T-helper 2 cell treated with Interferon-gamma antibody and Interleukin-4, amounts not matched to agents 5 μg/mL and 100 μg/mL, for 36 hours (primary cell): Measurements from ENCODE around the gene HYI.

Source experiments
- DNase-seq: peaks from one replicate; pipeline ENCODE4 v3.0.0; 2021; ENCODE audit warnings: low spot score
- H3K27ac Mint-ChIP-seq: one replicate; pipeline ENCODE4 v1.8.0; 2021; ENCODE audit warnings: mild to moderate bottlenecking, mixed read lengths
- H3K27me3 Mint-ChIP-seq: one replicate; pipeline ENCODE4 v1.8.0; 2021; ENCODE audit warnings: low read depth, mixed read lengths
- H3K36me3 Mint-ChIP-seq: one replicate; pipeline ENCODE4 v1.8.0; 2021; ENCODE audit warnings: low read depth, mixed read lengths
- H3K4me1 Mint-ChIP-seq: one replicate; pipeline ENCODE4 v1.8.0; 2021; ENCODE audit warnings: low read depth, mixed read lengths
- H3K4me3 Mint-ChIP-seq: one replicate; pipeline ENCODE4 v1.8.0; 2022; ENCODE audit warnings: mild to moderate bottlenecking, moderate library complexity, mixed read lengths
- H3K9me3 Mint-ChIP-seq: one replicate; pipeline ENCODE4 v1.8.0; 2021; ENCODE audit warnings: mixed read lengths

HYI gene

GRCh38 chr1:43452789-43453441 lies 816 bp downstream of the HYI start:
- Mint-ChIP-seq H3K27me3 (peaks cover 22% of the 10 kb centered on the region), H3K9me3 (no peaks in the 10 kb centered on the region), H3K36me3 (peaks cover 37% of the 10 kb centered on the region), H3K27ac (peak overlapping the region; percentile 86), H3K4me1 (peaks cover 18% of the 10 kb centered on the region), H3K4me3 (peak overlapping the region; percentile 74)
- DNase-seq: no peak

- Mint-ChIP-seq H3K36me3 (peaks cover 42% of the 10 kb centered on the region), H3K4me3 (peak overlapping the region; percentile 74), H3K4me1 (peaks cover 18% of the 10 kb centered on the region), H3K27me3 (peaks cover 14% of the 10 kb centered on the region), H3K27ac (peak overlapping the region; percentile 66), H3K9me3 (no peaks in the 10 kb centered on the region)
- no peak for DNase-seq
These were observed 1.8 kb downstream of the HYI start for GRCh38 chr1:43451701-43452532.

GRCh38 chr1:43451157-43451591 lies 2.6 kb downstream of the HYI start:
- Mint-ChIP-seq H3K27ac (peak overlapping the region; percentile 37), H3K4me1 (peaks cover 18% of the 10 kb centered on the region), H3K4me3 (no peak overlapping the region), H3K9me3 (no peaks in the 10 kb centered on the region), H3K36me3 (peaks cover 45% of the 10 kb centered on the region), H3K27me3 (peaks cover 9% of the 10 kb centered on the region)
- no peak for DNase-seq

DNA sequence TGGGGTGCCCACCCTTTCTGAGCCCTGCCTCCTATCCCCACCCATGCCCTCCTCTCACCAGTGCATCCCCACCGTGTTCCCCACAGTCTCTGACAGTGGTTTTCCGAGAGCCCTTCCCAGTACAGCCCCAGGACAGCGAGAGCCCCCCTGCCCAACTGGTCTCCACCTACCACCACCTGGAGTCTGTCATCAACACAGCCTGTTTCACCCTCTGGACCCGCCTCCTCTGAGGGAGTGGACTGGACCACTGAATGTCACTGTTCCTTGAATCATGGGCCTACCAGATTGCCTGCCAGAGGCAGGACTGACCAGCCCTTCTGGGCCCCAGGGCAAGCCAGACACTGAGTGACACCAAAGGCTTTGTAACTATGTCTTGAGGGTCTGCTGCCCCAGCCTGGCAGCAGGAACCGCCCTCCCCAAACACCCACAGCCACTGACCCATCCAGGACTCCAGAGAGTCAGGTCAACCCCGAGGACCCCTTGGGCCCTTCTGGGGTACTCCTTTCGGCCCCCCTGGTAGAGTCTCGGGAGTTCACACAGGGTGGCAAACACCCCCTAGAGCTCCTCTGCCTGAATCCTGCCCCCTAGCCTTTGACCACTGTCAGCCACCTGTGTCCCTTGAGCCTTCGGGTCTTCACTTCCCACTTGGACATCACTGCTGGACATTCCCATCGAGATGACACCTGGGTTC lies 3.3 kb downstream of the HYI start:
- Mint-ChIP-seq H3K27me3 (peaks cover 2% of the 10 kb centered on the region), H3K4me3 (no peak overlapping the region), H3K36me3 (peaks cover 47% of the 10 kb centered on the region), H3K9me3 (no peaks in the 10 kb centered on the region), H3K27ac (no peak overlapping the region), H3K4me1 (peaks cover 18% of the 10 kb centered on the region)
- no peak for DNase-seq

DNA sequence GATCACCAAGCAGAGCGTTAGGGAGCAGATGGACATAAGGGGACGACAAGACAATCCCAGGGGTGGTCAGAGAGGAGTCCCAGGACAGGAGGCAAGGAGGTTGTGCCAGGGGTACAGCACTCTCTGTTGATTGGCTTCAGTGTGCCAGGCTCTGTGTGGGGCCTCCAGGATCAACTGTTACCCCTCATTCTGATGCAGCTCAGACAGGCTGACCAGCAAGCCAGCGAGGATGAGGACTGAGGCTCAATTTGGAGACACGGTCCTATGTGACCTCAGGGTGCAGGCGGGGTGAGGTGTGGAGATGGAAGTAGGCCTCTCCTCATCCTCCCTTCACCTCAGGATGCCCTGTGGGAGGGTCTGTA lies 4.0 kb downstream of the HYI start:
- no peak overlapping the region for H3K4me3 Mint-ChIP-seq
- H3K9me3 Mint-ChIP-seq: no peaks in the 10 kb centered on the region
- H3K36me3 Mint-ChIP-seq: peaks cover 52% of the 10 kb centered on the region
- no peak for DNase-seq
- peaks cover 2% of the 10 kb centered on the region for H3K27me3 Mint-ChIP-seq
- no peak overlapping the region for H3K27ac Mint-ChIP-seq
- peaks cover 13% of the 10 kb centered on the region for H3K4me1 Mint-ChIP-seq

- Mint-ChIP-seq H3K4me3 (no peak overlapping the region), H3K27ac (no peak overlapping the region), H3K27me3 (no peaks in the 10 kb centered on the region), H3K36me3 (peaks cover 53% of the 10 kb centered on the region), H3K4me1 (peaks cover 8% of the 10 kb centered on the region), H3K9me3 (no peaks in the 10 kb centered on the region)
- no peak for DNase-seq
These were observed 4.6 kb downstream of the HYI start for GRCh38 chr1:43448955-43449707.

DNA sequence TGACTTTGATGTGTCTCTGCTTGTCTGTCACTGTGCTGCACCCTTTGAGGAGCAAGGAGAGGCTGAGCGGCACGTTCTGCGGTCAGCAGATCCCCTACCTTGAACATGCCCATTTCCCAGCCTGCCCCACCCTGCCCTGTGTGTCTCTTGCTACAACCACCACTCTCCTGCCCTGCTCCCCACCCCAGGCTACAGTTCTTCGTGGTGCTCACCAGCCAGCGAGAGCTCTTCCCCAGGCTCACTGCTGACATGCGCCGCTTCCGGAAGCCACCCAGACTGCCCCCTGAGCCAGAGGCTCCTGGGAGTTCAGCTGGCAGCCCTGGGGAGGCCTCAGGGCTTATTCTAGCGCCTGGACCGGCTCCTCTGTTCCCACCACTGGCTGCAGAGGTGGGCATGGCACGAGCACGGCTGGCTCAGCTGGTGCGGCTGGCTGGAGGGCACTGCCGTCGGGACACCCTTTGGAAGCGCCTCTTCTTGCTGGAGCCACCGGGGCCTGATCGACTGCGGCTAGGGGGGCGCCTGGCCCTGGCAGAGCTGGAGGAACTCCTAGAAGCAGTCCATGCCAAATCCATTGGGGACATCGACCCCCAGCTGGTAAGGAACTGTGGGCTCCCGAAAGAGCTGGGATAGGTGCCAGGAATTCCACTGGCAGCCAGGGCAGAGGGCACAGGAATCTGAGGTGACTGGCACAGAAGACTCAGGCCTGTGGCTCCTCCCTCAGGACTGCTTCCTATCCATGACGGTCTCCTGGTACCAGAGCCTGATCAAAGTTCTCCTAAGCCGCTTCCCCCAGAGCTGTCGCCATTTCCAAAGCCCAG lies 5.6 kb downstream of the HYI start:
- Mint-ChIP-seq H3K36me3 (peaks cover 61% of the 10 kb centered on the region), H3K4me3 (no peak overlapping the region), H3K9me3 (no peaks in the 10 kb centered on the region), H3K27ac (no peak overlapping the region), H3K27me3 (no peaks in the 10 kb centered on the region), H3K4me1 (peaks cover 7% of the 10 kb centered on the region)
- DNase-seq: no peak

- no peaks in the 10 kb centered on the region for H3K27me3 Mint-ChIP-seq
- H3K27ac Mint-ChIP-seq: no peak overlapping the region
- no peaks in the 10 kb centered on the region for H3K4me1 Mint-ChIP-seq
These were observed 6.6 kb downstream of the HYI start for GRCh38 chr1:43446881-43447835.

DNA sequence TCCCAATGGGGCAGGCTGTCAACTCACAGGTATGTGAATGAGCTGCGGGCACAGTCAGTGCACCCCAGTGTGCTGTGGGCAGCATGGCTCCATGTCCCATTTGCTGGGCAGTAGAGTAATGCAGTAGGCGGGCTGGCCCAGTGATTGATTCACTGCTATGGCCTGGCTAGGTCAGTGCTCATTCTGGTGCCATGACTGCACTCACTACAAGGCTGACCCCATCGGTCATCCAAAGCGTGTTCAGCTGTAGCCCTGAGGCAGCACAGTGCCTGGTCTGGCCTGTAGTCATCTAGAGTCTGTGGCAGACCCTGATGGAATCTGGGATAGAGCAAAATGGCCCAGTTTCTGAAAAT lies 7.4 kb downstream of the HYI start:
- no peaks in the 10 kb centered on the region for H3K4me1 Mint-ChIP-seq
- no peaks in the 10 kb centered on the region for H3K9me3 Mint-ChIP-seq
- H3K36me3 Mint-ChIP-seq: peaks cover 47% of the 10 kb centered on the region
- H3K27me3 Mint-ChIP-seq: no peaks in the 10 kb centered on the region
- H3K4me3 Mint-ChIP-seq: no peak overlapping the region
- no peak for DNase-seq
- H3K27ac Mint-ChIP-seq: no peak overlapping the region

More at GRCh38 chr1:43446881-43447835, 6.6 kb downstream of the HYI start:
- no peak overlapping the region for H3K4me3 Mint-ChIP-seq
- no peaks in the 10 kb centered on the region for H3K9me3 Mint-ChIP-seq
- H3K36me3 Mint-ChIP-seq: peaks cover 53% of the 10 kb centered on the region
- no peak for DNase-seq

- Mint-ChIP-seq H3K36me3 (peaks cover 51% of the 10 kb centered on the region), H3K27me3 (no peaks in the 10 kb centered on the region), H3K4me1 (no peaks in the 10 kb centered on the region), H3K27ac (peak overlapping the region; percentile 46), H3K9me3 (no peaks in the 10 kb centered on the region), H3K4me3 (no peak overlapping the region)
- no peak for DNase-seq
These were observed 7.9 kb downstream of the HYI start for GRCh38 chr1:43445606-43446387.

- no peaks in the 10 kb centered on the region for H3K9me3 Mint-ChIP-seq
- no peak overlapping the region for H3K27ac Mint-ChIP-seq
- H3K4me1 Mint-ChIP-seq: no peaks in the 10 kb centered on the region
- H3K4me3 Mint-ChIP-seq: no peak overlapping the region
- H3K36me3 Mint-ChIP-seq: peaks cover 47% of the 10 kb centered on the region
- DNase-seq: no peak
- no peaks in the 10 kb centered on the region for H3K27me3 Mint-ChIP-seq
These were observed 8.9 kb downstream of the HYI start for GRCh38 chr1:43444836-43445235.
